ENCODE measurements around the gene MOSPD2.

MOSPD2 gene

DNA sequence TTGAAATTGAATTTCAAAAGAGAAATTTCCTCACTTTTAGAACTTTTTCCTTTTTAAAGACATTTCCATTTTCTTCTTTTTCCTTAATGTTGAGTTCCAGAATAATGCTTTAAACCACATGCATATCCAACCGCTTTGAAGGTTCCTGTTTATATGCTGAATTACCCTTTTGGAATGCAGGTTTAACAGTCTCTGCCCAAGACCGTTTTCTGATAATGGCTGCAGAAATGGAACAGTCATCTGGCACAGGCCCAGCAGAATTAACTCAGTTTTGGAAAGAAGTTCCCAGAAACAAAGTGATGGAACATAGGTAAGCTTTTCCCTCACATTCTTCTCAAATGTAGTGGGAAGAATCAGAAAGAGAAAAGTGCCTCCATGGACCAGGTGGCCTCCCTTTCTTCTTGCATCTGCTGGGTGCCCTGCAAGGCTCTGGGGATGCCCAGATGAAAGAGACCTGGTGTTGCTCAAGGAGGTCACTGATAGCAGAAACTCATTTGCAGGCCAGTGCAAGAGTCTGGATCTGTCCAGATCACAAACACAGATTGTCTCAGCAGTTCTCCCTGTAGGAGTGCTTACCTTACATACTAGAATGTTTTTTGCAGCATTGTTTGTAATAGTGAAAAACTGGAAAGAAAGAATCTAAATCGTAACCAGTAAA lies 42.9 kb downstream of the MOSPD2 start:
- no peak for DNase-seq

- no peak for DNase-seq
Measured at GRCh38 chrX:14919407-14919806, 46.2 kb downstream of the MOSPD2 start.

- DNase-seq: no peak
Measured at GRCh38 chrX:14920196-14920595, 47.0 kb downstream of the MOSPD2 start.

- no peak for DNase-seq
Measured at GRCh38 chrX:14922437-14922836, 49.2 kb downstream of the MOSPD2 start.

DNA sequence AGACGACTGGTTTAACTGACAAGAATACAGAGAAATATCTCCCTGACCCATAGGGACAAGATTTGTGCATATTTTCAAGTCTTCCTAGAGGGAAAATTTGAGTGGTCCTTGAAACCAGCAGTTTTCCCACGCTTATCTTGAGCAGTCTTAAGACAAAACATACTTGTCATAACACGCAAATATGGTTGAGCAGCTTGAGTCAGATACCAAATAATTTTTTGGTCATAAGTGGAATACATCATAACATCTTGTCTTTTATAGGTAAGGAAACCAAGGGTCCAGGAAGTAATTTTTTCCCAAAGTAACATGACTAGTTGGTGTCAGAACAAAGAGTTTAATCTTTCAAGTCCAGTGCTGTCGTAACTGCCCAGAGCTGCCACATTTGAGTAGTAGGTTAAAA lies 50.5 kb downstream of the MOSPD2 start:
- DNase-seq: no peak

DNA sequence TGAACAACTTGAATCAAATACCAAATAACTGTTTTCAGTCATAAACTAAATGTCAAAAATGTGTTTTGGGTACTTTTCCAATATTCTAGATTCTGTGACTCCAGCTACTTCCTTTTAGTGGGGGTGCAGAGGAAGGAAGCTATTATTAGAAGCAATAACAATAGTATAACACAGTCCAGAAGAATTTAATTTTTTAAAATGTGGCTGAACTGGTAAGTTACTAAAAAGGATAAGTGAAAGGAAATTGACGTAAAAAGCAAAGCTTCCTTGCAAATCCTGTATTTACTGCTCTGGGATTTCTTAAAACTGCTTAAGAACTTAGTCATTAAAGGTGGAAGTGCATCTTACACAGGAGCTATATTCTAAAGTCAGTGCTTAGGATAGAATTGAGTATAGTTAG lies 53.2 kb downstream of the MOSPD2 start:
- no peak for DNase-seq

DNA sequence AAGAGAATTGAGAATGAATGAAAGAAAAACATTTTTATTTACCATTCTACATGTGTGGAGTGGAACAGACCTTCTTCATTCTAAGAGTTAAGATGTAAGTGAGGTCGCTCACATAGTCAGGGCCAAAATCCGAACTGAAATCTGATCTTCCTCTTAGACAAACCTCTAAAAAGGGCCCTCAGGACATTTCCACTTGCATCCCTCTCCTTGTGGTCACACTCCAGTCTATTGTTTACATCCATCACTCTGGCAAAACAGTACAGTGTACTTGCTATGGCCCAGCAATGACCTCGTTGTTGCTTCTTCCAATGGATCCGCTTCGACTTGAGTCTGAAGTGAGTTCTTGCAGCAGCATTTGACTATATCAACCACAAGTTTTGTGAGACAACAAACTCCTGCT lies 54.2 kb downstream of the MOSPD2 start:
- no peak for DNase-seq

- no peak for DNase-seq
Measured at GRCh38 chrX:14930663-14931062, 57.4 kb downstream of the MOSPD2 start.

DNA sequence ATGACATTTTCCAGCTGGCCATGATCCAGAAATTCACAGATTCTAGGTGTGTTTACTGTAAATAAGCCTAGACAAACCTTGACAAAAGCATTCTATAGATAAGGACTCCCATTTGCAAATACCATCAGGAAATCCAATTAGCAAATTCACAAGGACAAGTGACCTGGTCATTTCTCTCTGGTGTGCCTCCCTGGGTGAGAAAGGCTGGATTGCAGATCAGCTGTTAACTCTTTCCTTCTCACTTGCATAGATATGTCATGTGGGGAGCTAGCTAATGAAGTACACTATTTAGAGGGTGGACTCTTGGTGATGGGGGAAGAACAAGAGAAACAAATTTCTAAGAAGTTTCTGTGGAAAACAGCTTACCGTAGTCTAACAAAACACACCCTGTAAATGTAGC lies 58.9 kb downstream of the MOSPD2 start:
- no peak for DNase-seq

GRCh38 chrX:14934423-14934822 lies 61.2 kb downstream of the MOSPD2 start:
- DNase-seq: no peak

GRCh38 chrX:14936561-14936960 lies 63.3 kb downstream of the MOSPD2 start:
- no peak for DNase-seq

DNA sequence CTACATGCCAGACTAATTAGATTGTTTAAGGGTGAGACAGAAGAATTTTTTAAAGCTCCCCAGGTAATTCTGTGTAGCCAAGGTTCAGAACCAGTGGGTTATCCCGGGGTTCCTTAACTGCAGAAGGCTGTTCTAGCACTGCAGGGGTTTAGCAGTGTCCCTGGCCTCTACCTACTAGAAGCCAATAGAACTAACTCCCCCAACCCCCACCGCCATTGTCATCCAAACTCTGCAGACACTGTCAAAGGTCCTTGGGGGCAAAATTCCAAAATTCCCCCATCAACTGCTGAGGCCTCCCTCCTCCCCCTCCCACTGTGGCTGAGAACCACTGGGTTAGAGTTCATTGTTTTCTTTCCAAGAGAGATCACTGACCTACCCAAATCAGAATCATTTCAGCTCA lies 66.4 kb downstream of the MOSPD2 start:
- no peak for DNase-seq

- no peak for DNase-seq
Measured at GRCh38 chrX:14941301-14941700, 68.1 kb downstream of the MOSPD2 start.

- DNase-seq: no peak
Measured at GRCh38 chrX:14942341-14942740, 69.1 kb downstream of the MOSPD2 start.

GRCh38 chrX:14943962-14944361 lies 70.7 kb downstream of the MOSPD2 start:
- DNase-seq: no peak

- no peak for DNase-seq
Measured at GRCh38 chrX:14946606-14947155, 73.5 kb downstream of the MOSPD2 start.

GRCh38 chrX:14948691-14949090 lies 75.5 kb downstream of the MOSPD2 start:
- no peak for DNase-seq

GRCh38 chrX:14956813-14957582 lies 83.8 kb downstream of the MOSPD2 start:
- no peak for DNase-seq

DNA sequence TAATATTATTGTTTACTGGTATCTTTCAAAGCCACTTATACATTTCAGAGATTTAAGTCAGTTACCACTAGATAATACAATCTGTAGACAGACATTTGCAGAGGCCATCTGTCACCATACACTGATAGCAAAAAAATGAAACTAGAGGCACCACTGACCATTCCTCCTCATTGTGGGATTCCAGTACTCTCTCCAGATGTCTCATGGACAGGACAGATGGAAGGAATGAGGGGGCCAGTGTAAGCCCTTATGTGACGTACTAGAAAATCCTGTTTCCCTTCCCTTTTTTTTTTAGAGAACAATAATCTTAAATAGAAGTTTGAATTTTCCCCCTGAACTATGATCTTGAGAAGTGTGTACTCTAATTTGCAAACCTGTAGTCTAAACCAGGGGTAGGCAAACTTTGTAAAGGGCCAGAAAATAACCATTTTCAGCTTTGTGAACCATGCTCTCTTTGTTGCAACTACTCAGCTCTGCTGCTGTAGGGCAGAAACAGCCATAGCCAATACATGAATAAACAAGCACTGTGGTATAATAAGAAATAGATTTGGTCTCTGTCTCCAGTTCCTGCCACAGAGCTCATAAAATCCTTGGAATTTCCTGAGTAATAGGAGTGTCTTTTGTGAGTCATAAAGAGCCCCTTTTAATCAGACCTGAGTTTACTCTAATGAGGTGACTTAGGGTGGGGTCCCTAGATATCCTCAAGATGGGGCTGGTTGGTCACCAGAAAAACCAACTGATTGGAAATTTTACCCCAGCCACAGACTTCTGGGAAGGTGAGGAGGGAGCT lies 90.4 kb downstream of the MOSPD2 start:
- no peak for DNase-seq

DNA sequence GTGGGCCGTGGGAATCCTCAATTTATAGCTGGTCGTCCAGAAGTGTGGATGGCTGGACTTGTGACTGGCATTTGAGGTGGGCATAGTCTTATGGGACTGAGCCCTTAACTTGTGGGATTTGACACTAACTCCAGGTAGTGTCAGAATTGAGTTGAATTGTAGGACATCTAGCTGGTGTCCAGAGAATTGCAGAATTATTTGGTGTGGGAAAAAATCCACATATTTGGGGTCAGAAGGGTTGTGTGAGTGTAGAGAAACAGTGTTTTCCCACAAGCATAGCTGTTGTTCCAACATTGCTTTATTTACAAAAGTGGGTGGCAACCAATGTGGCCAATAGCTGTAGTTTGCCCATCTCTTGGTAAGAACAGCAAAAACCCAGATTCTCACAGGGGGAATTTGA lies 91.3 kb downstream of the MOSPD2 start:
- no peak for DNase-seq

Data from NCI-H1694 treated with DMSO at 0.1 percent for 48 hours (cell line).